Omental fat pad (tissue), 4 donors: ENCODE measurements around the gene CRYGC. TPM values are rescaled to one million over a fixed set of nuclear protein-coding genes. Genes with fewer than 3 reads are reported as not detected.

Source experiments
- ATAC-seq: fragments of 150-250 bp; one replicate; pipeline ENCODE4 v1.9.1; 2016; ENCODE audit warnings: mild to moderate bottlenecking, moderate library complexity; ENCODE audit not compliant: low FRiP score
- DNase-seq: peaks from one replicate; pipeline ENCODE4 v3.0.0-alpha.2; 2019; ENCODE audit warnings: low spot score
- CTCF ChIP-seq, 3 donors: fragments of 450-650 bp; IDR thresholded peaks; one replicate each; pipeline ENCODE4 v1.5.1; 2016 to 2017; ENCODE audit warnings: antibody characterized with exemption in 3 of 3, mild to moderate bottlenecking in 3 of 3, moderate library complexity in 2 of 3
- total RNA-seq, 4 donors: library from RNA; depleted of rRNA; stranded (reverse); fragments of >200 nt; gene quantifications; one replicate each; pipeline ENCODE4 v1.1.0, GENCODE V29; 2016

Gene CRYGC
- not detected for total RNA-seq

- ATAC-seq (no peak), DNase-seq (no peak)
- no peak for TF ChIP-seq CTCF (IDR thresholded peaks at IDR 0.05)
Observed at GRCh38 chr2:208129744-208130711, at the start of gene CRYGC. TSS of gene CRYGC (minus strand) at chr2:208129828. CDS start at chr2:208129792, 36 bp downstream.

- ATAC-seq (no peak), DNase-seq (no peak)
- no peak for TF ChIP-seq CTCF (IDR thresholded peaks at IDR 0.05)
Observed at GRCh38 chr2:208179028-208179609, 49.5 kb upstream of the CRYGC start.

GRCh38 chr2:208175840-208176153 is 46.2 kb upstream of the CRYGC start:
- no peak for TF ChIP-seq CTCF (IDR thresholded peaks at IDR 0.05)
- DNase-seq (no peak), ATAC-seq (no peak)

GRCh38 chr2:208175069-208175839 is 45.6 kb upstream of the CRYGC start:
- DNase-seq (peak; percentile 51), ATAC-seq (peak; percentile 98)
- TF ChIP-seq CTCF (IDR thresholded peaks at IDR 0.05) = peak in 1 of 3 donors; percentile 26

GRCh38 chr2:208174144-208174543 is 44.5 kb upstream of the CRYGC start:
- ATAC-seq = no peak

GRCh38 chr2:208172125-208172524 is 42.5 kb upstream of the CRYGC start:
- TF ChIP-seq CTCF (IDR thresholded peaks at IDR 0.05) = no peak
- ATAC-seq (no peak), DNase-seq (no peak)

More at GRCh38 chr2:208174144-208174543, 44.5 kb upstream of the CRYGC start:
- no peak for TF ChIP-seq CTCF (IDR thresholded peaks at IDR 0.05)
- DNase-seq = no peak
